ENCODE data around the gene RPL7A. TPM values are rescaled to one million over a fixed set of nuclear protein-coding genes. Genes with fewer than 3 reads are reported as not detected.

The RPL7A gene
- total and polyA plus RNA-seq, 2 of the 4 experiments (the other 2 are of a cell fraction), result 3,220 to 4,096 TPM

GRCh38 chr9:133385452-133385851 lies 37.4 kb downstream of the RPL7A start:
- intact Hi-C loops (cut with micrococcal nuclease) (no loop called here), dilution Hi-C loops (cut with HindIII; ENCODE audit: low sequenced_read_pairs, unreplicated experiment) (no loop called here), in situ Hi-C loops (cut with MboI; ENCODE audit: low sequenced_read_pairs) (no loop called here)
- H3K4me1 ChIP-seq (ENCODE audit: control insufficient read depth, insufficient read depth, low read length), result no peaks in the 10 kb centered on the region
- DNase-seq, result no peak
- H4K8ac ChIP-seq (ENCODE audit: low read depth in 2 of 2, low read length in 2 of 2), result no peak overlapping the region
- no peak for ATAC-seq (ENCODE audit: low read depth)
- no peak overlapping the region for H3K9ac ChIP-seq (ENCODE audit: low read depth, low read length)
- H3K79me1 ChIP-seq (ENCODE audit: low read depth in 1 of 2, low read length in 2 of 2), result no peaks in the 10 kb centered on the region
- peaks cover 1% of the 10 kb centered on the region; the same call in 1 of the 2 replicates for H3K27me3 ChIP-seq (ENCODE audit: control insufficient read depth, insufficient read depth, low read length)
- H3K9me1 ChIP-seq (ENCODE audit: insufficient read depth, low read length), result no peaks in the 10 kb centered on the region
- no peak overlapping the region for H3K4ac ChIP-seq (ENCODE audit: low read depth, low read length)
- no peak overlapping the region for H2BK15ac ChIP-seq (ENCODE audit: low read depth, low read length)
- no peak overlapping the region for H3K18ac ChIP-seq (ENCODE audit: low read depth, low read length)
- no peaks in the 10 kb centered on the region; the same call in 1 of the 2 replicates for H4K20me1 ChIP-seq (ENCODE audit: insufficient read depth, low read length)
- no peak overlapping the region for H2AK5ac ChIP-seq (ENCODE audit: low read depth, low read length)
- no peak overlapping the region for H2AK9ac ChIP-seq (replicated peaks; ENCODE audit: low read depth, low read length, poor library complexity)
- no peaks in the 10 kb centered on the region for H3K9me3 ChIP-seq (ENCODE audit: control insufficient read depth, insufficient read depth, low read length)
- no TSS peak for BruUV-seq (replicated peaks)
- ChIA-PET POLR2A (ENCODE audit: unreplicated experiment) (no interaction called here), CTCF (no interaction called here)
- no peak overlapping the region for H3K23ac ChIP-seq (ENCODE audit: low read depth, low read length)
- no peak overlapping the region for H3K4me3 ChIP-seq (ENCODE audit: insufficient read depth, low read depth, low read length)
- H3K56ac ChIP-seq (ENCODE audit: extremely low read depth, insufficient read depth, low read length), result no peak overlapping the region
- H3K14ac ChIP-seq (replicated peaks; ENCODE audit: low read depth, low read length), result no peak overlapping the region
- no peak overlapping the region for H2AFZ ChIP-seq (replicated peaks; ENCODE audit: low read length, poor library complexity)
- H2BK5ac ChIP-seq (ENCODE audit: low read depth, low read length, poor library complexity, severe bottlenecking), result no peak overlapping the region
- H4K5ac ChIP-seq (ENCODE audit: low read depth, low read length), result no peak overlapping the region
- no peaks in the 10 kb centered on the region for H3K36me3 ChIP-seq (ENCODE audit: control insufficient read depth, insufficient read depth, low read length)
- TF ChIP-seq SMC3 (IDR thresholded peaks at IDR 0.05; ENCODE audit: low read depth, low read length) (no peak), RAD21 (IDR thresholded peaks at IDR 0.05; ENCODE audit: low read length) (no peak), MAFK (IDR thresholded peaks at IDR 0.05; ENCODE audit: low read depth, low read length) (no peak), CEBPB (IDR thresholded peaks at IDR 0.05; ENCODE audit: low read depth, low read length) (no peak), ELK1 (IDR thresholded peaks at IDR 0.05; ENCODE audit: borderline replicate concordance, low read depth, low read length) (no peak), CTCF (conservative IDR thresholded peaks at IDR 0.05; ENCODE audit: low read depth, low read length) (no peak), NFE2L2 (IDR thresholded peaks at IDR 0.05; ENCODE audit: low read depth, low read length) (no peak), RFX5 (IDR thresholded peaks at IDR 0.05; ENCODE audit: low read depth, low read length) (no peak), USF2 (IDR thresholded peaks at IDR 0.05; ENCODE audit: low read depth, low read length) (no peak), CHD1 (IDR thresholded peaks at IDR 0.05; ENCODE audit: low read depth, low read length) (no peak), BHLHE40 (IDR thresholded peaks at IDR 0.05; ENCODE audit: low read depth, low read length) (no peak), MXI1 (IDR thresholded peaks at IDR 0.05; ENCODE audit: borderline replicate concordance, low read depth, low read length) (no peak), FOS (IDR thresholded peaks at IDR 0.05; ENCODE audit: low read depth, low read length) (no peak), MAZ (IDR thresholded peaks at IDR 0.05; ENCODE audit: borderline replicate concordance, low read depth, low read length) (no peak), RCOR1 (IDR thresholded peaks at IDR 0.05; ENCODE audit: insufficient replicate concordance, low read length) (no peak), POLR2A (IDR thresholded peaks at IDR 0.05; ENCODE audit: low read depth, low read length) (no peak)
- no peak overlapping the region for H2BK120ac ChIP-seq (ENCODE audit: low read depth, low read length)
- no peak overlapping the region for H3K27ac ChIP-seq (ENCODE audit: insufficient read depth, low read length)
- WGBS, 2 experiments (ENCODE audit: extremely low coverage in 2 of 2, insufficient read length in 1 of 2), result 64% methylated on average over 8 of the region's 14 CpGs; no CpG with 5 or more reads in 1 of the 2 experiments
- H4K91ac ChIP-seq (ENCODE audit: insufficient read depth, low read depth, low read length), result no peak overlapping the region
- no peak overlapping the region for H2BK20ac ChIP-seq (ENCODE audit: low read depth, low read length)
- no peak overlapping the region for H3K4me2 ChIP-seq (ENCODE audit: low read depth, low read length)

Data from IMR-90 (cell line).